ENCODE measurements around the gene DIO2.

GRCh38 chr14:80164991-80165721 lies 46.1 kb downstream of the DIO2 start:
- no peak for TF ChIP-seq TFE3 (CRISPR knock-in tag; IDR thresholded peaks at IDR 0.05)
- TF ChIP-seq SAFB (IDR thresholded peaks at IDR 0.05; ENCODE audit: borderline replicate concordance, low read depth, low read length), result no peak
- no peak for TF ChIP-seq ZNF696 (CRISPR knock-in tag; conservative IDR thresholded peaks at IDR 0.05)
- no peak for TF ChIP-seq ELK1 (CRISPR knock-in tag; IDR thresholded peaks at IDR 0.05)
- no peak for TF ChIP-seq RBM17 (IDR thresholded peaks at IDR 0.05; ENCODE audit: borderline replicate concordance, low read depth, low read length)
- TF ChIP-seq CBX2 (IDR thresholded peaks at IDR 0.05; ENCODE audit: insufficient read depth, low read length, poor library complexity, severe bottlenecking), result no peak
- no peak for TF ChIP-seq ZBTB33 (CRISPR knock-in tag; IDR thresholded peaks at IDR 0.05)
- TF ChIP-seq CTCF (IDR thresholded peaks at IDR 0.05 in 2 of 3, conservative IDR thresholded peaks at IDR 0.05 in 1 of 3; ENCODE audit: insufficient read depth in 2 of 3, low read depth in 1 of 3, low read length in 3 of 3), result no peak
- no peak for TF ChIP-seq REST (IDR thresholded peaks at IDR 0.05; ENCODE audit: borderline replicate concordance)
- no peak for TF ChIP-seq REST (CRISPR knock-in tag; IDR thresholded peaks at IDR 0.05; ENCODE audit: low read depth)
- no peak for TF ChIP-seq RCOR1 (IDR thresholded peaks at IDR 0.05; ENCODE audit: borderline replicate concordance in 1 of 2, low read depth in 2 of 2, low read length in 2 of 2)
